Erythroblast (primary cell): Measurements from ENCODE around the gene SSRP1.

ENCODE experiments used
- GATA1 ChIP-seq: IDR thresholded peaks from 2 replicates; pipeline ENCODE4 v1.6.1; 2011; ENCODE audit warnings: low read depth, mild to moderate bottlenecking, control low read depth, low read length, moderate library complexity
- POLR2A ChIP-seq: IDR thresholded peaks from 2 replicates; pipeline ENCODE4 v1.6.1; 2011; ENCODE audit warnings: mild to moderate bottlenecking, low read length

DNA sequence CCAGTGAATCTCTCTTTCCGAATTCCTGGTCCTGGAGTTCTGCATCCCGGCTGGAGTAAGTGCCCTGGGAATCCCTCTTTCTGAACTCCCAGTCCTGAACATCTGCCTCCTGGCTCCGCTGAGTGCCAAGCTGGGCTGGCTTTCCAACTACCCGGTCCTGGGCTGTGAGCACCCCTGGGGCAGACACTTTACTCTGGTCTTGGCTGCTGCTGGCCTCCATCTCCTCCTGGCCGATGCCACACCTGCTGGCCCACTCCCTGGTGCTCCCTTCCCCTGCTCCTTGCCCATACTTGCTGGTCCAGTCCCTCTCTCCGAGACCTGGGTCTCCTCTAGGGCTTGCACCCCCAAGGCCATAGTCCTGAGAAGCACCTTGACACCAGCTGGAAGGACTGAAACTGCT lies 25.6 kb downstream of the SSRP1 start:
- no peak for TF ChIP-seq POLR2A
- no peak for TF ChIP-seq GATA1
